ENCODE results near the gene KCNH5. TPM values are rescaled to one million over a fixed set of nuclear protein-coding genes. Genes with fewer than 3 reads are reported as not detected.

The KCNH5 gene, protein sequence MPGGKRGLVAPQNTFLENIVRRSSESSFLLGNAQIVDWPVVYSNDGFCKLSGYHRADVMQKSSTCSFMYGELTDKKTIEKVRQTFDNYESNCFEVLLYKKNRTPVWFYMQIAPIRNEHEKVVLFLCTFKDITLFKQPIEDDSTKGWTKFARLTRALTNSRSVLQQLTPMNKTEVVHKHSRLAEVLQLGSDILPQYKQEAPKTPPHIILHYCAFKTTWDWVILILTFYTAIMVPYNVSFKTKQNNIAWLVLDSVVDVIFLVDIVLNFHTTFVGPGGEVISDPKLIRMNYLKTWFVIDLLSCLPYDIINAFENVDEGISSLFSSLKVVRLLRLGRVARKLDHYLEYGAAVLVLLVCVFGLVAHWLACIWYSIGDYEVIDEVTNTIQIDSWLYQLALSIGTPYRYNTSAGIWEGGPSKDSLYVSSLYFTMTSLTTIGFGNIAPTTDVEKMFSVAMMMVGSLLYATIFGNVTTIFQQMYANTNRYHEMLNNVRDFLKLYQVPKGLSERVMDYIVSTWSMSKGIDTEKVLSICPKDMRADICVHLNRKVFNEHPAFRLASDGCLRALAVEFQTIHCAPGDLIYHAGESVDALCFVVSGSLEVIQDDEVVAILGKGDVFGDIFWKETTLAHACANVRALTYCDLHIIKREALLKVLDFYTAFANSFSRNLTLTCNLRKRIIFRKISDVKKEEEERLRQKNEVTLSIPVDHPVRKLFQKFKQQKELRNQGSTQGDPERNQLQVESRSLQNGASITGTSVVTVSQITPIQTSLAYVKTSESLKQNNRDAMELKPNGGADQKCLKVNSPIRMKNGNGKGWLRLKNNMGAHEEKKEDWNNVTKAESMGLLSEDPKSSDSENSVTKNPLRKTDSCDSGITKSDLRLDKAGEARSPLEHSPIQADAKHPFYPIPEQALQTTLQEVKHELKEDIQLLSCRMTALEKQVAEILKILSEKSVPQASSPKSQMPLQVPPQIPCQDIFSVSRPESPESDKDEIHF
- total RNA-seq, result under 1 TPM; 0.06 to 0.09 TPM

DNA sequence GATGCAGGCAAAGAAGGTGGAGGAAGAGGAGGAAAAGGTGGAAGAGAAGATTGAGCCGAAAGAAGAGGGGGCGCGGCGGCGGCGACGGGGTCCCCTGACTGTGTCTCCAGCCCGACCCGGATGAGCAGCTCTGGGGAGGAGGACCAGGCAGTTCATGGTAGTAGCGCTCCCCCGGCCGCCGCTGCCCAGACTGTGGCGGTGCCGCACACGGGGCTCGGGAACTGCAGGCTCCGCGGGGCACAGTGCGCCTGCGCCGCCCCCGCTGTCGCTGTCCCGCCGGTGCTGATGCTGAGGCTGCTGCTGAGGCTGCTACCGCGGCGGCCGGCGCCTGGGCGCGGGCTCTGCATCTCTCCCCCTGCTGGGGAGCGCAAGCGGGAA lies at the start of gene KCNH5:
Gene KCNH5 (minus strand): TSS at position 225 of the 378 bp plus-strand sequence. CDS start 272 bp downstream, outside the sequence.
- intact Hi-C loops (cut with DNase I), result no loop called here
- peak; percentile 13 for DNase-seq (ENCODE audit: low spot score)
- Histone ChIP-seq H3K4me1 (replicated peaks) (peaks cover 10% of the 10 kb centered on the region), H3K9me3 (no peaks in the 10 kb centered on the region), H3K27ac (no peak within 1 kb of the TSS), H3K4me3 (peak within 1 kb of the TSS; percentile 19 to 24), H3K36me3 (no peaks in the 10 kb centered on the region), H3K27me3 (replicated peaks; ENCODE audit: insufficient read depth) (peaks cover 8% of the 10 kb centered on the region)
- WGBS, result 2% methylated on average over 13 of the region's 35 CpGs
- TF ChIP-seq POLR2A (IDR thresholded peaks at IDR 0.05), result no peak
- TF ChIP-seq, protein P1, sequence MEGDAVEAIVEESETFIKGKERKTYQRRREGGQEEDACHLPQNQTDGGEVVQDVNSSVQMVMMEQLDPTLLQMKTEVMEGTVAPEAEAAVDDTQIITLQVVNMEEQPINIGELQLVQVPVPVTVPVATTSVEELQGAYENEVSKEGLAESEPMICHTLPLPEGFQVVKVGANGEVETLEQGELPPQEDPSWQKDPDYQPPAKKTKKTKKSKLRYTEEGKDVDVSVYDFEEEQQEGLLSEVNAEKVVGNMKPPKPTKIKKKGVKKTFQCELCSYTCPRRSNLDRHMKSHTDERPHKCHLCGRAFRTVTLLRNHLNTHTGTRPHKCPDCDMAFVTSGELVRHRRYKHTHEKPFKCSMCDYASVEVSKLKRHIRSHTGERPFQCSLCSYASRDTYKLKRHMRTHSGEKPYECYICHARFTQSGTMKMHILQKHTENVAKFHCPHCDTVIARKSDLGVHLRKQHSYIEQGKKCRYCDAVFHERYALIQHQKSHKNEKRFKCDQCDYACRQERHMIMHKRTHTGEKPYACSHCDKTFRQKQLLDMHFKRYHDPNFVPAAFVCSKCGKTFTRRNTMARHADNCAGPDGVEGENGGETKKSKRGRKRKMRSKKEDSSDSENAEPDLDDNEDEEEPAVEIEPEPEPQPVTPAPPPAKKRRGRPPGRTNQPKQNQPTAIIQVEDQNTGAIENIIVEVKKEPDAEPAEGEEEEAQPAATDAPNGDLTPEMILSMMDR (IDR thresholded peaks at IDR 0.05), result no peak

GRCh38 chr14:63091394-63091996 lies 46.2 kb upstream of the KCNH5 start:
- intact Hi-C loops (cut with DNase I), result no loop called here
- DNase-seq (ENCODE audit: low spot score), result no peak
- Histone ChIP-seq H3K4me3 (no peak overlapping the region), H3K4me1 (replicated peaks) (no peaks in the 10 kb centered on the region), H3K36me3 (no peaks in the 10 kb centered on the region), H3K9me3 (no peaks in the 10 kb centered on the region), H3K27ac (no peak overlapping the region), H3K27me3 (replicated peaks; ENCODE audit: insufficient read depth) (no peaks in the 10 kb centered on the region)
- WGBS, result 89% methylated on average over 5 of the region's 5 CpGs
- no peak for TF ChIP-seq POLR2AphosphoS5 (IDR thresholded peaks at IDR 0.05)
- TF ChIP-seq, protein P1 (IDR thresholded peaks at IDR 0.05), result no peak
- no peak for TF ChIP-seq POLR2A (IDR thresholded peaks at IDR 0.05)

- Histone ChIP-seq H3K27me3 (replicated peaks; ENCODE audit: insufficient read depth) (no peaks in the 10 kb centered on the region), H3K9me3 (no peaks in the 10 kb centered on the region), H3K4me1 (replicated peaks) (no peaks in the 10 kb centered on the region), H3K36me3 (no peaks in the 10 kb centered on the region), H3K4me3 (no peak overlapping the region), H3K27ac (no peak overlapping the region)
- DNase-seq (ENCODE audit: low spot score), result no peak
- 37% methylated on average over 2 of the region's 2 CpGs for WGBS
- intact Hi-C loops (cut with DNase I), result no loop called here
- no peak for TF ChIP-seq POLR2A (IDR thresholded peaks at IDR 0.05)
- TF ChIP-seq, protein P1 (IDR thresholded peaks at IDR 0.05), result no peak
- TF ChIP-seq POLR2AphosphoS5 (IDR thresholded peaks at IDR 0.05), result no peak
Measured at GRCh38 chr14:63088865-63089264, 43.6 kb upstream of the KCNH5 start.

- DNase-seq (ENCODE audit: low spot score), result no peak
- Histone ChIP-seq H3K36me3 (no peaks in the 10 kb centered on the region), H3K9me3 (no peaks in the 10 kb centered on the region), H3K4me1 (replicated peaks) (no peaks in the 10 kb centered on the region), H3K4me3 (no peak overlapping the region), H3K27ac (no peak overlapping the region), H3K27me3 (replicated peaks; ENCODE audit: insufficient read depth) (no peaks in the 10 kb centered on the region)
- intact Hi-C loops (cut with DNase I), result no loop called here
- 37% methylated on average over 1 of the region's 1 CpG for WGBS
- TF ChIP-seq, protein P1 (IDR thresholded peaks at IDR 0.05), result no peak
- no peak for TF ChIP-seq POLR2A (IDR thresholded peaks at IDR 0.05)
- TF ChIP-seq POLR2AphosphoS5 (IDR thresholded peaks at IDR 0.05), result no peak
Measured at GRCh38 chr14:63078569-63078968, 33.3 kb upstream of the KCNH5 start.

Measured in prostate gland (tissue), 2 donors.